HK-2 (cell line): ENCODE data around the gene CSTPP1.
"Not testable (repeated sequence)": the region's sequence is repeated elsewhere in the genome, so short reads cannot be mapped to it uniquely, and the experiment has no call there.

Experiments
- DNase-seq: peaks from one replicate; pipeline ENCODE4 v3.0.0-alpha.2; 2018; ENCODE audit not compliant: unreplicated experiment

Gene CSTPP1

DNA sequence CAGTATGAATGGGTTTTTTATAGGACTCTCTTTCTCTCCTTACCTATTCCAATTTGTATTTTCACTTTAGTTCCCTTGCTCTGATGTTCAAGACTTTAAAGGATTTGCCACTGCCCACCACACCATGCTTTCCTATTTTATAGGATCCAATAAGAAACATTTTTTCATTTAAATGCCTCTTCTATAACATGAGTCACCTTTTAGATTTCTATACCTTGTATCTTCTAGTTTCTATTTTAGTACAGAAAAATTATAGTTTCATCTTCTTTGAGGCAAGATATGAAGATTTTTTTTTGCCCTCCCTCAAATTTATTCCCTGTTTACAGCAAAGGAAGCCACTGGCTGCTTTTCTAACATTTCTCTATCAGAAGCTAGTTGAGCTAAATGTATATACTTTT, 163.4 kb downstream of the CSTPP1 start:
- DNase-seq: no peak

DNA sequence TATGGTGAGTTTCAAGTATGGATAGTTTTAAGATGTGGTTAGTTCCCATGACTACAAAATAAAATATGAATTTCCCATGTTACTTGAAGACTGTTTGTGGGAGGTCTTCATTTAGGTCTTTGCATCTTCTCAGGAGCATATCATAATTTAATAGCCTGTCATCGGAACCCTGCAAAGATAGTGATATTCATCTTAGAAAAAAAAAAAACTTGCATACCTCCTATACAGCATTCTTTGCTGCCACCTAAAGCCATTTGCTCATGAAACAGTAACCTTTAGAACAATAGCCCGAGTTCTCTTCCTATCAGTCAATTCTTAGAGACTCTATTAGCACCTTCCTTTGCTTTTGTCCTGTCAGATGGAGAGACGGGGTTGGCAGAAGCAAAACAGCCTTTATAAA, 164.8 kb downstream of the CSTPP1 start:
- no peak for DNase-seq

DNA sequence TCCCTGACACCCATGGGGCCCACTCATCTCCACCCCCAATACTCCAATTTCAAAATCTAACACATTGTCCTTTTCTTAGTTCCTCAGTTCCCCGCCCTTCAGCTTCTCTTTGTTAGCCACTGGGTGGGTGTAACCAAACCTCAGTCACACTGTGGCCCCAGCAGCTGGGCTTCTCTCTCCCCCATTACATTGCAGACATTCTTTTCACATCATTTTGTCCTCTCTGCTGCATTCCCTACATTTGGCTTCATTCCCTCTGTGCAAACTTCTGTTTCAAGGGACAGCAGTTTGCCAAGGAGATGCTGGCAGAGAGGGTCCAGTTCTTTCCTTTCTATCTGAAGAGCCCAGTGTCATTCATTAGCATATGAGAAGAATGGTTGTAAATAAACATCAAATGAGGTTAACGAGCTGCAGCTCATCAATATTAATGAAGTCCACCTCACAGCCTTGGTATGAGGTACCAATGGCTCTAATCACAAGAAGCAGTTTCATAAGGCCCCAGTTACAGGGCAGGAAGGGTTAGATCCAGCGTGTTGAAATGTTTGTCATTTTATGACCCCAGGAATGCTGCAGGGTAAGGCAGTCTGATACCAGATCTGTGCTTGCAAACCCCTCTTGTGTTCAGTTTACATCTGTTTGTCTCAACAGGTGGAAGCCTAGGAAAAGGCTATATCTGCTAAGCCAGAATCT, 167.8 kb downstream of the CSTPP1 start:
- no peak for DNase-seq

DNA sequence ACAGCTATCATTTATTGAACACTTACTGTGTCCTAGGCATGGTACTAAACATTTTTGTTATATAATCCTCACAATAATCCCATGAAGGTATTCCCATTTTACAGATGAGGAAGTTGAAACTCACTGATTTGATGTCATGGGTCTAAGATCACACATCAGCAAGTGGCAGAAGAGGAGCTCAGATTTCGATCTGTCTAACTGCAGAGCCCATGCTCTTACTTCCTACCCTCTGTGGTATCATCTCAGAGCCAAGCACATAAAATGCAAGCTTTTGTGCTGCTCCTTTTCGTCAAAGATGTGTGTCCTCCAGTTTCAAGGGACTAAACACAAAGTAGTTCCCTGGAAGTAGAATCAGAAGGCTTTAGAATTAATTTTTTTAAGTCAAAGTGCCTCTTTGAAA, 169.0 kb downstream of the CSTPP1 start:
- no peak for DNase-seq

DNA sequence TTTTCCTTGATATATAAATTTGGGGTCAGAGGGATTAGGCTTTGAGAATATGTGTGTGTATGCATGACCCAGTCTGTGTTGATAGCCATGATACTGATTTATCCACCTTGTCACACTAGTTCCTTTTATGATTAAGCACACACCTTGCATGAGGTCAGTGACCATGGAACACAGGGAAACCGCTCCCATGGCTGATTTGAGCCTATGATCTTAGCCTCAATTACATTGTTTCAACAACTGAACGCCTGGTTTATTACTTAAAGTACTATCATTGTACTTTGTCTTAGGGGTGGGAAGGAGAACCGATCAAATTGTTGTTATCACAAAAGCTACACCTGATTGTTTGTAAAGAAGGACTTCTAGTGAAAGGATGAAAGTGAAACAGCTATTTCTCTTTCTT, 169.4 kb downstream of the CSTPP1 start:
- DNase-seq: no peak

DNA sequence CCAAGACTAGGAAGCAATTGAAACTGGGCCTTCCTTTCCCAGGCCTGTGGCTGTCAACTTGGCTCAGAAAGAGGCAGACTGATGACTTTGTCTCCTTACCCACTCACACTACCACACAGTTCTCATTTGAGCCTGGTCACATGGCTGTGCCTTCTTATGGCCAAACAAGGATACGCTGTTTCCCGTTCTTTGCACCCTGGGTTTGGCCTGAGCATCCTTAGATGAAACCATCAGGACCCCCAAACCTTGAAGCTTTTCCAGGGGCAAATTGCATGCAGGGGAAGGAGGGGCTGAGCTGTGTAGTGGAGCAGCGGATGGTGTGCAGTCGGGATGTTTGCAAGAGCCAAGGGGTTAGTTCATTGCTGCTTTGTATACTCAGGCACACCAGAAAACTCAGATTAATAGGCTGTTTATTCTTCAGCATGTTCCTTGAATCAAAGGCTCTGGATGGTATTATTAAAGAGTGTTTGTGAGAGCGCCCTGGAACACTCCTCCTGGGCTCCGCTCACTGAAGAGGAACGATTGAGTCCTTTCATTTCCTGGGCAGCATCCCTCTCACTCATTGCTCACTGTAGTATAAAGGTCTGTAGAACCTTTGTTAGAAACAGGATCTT, 170.3 kb downstream of the CSTPP1 start:
- DNase-seq: no peak

DNA sequence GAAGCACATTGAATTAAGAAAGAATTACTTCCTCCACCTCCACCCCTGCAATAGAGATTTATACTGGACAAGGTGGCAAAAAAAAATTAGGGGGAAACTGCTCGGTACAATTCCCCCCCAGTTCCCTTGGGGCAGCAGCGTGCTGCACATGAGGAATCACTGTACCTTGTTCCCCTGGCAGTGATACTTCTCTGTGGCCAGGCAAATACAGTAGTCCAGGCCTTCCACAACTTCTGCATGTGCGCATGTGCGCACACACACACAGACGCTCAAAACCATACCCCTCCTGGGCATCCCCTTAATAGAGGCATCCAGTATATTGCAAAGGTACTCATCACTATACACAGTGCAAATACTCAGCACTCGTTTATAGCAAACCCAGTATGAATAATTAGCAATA, 171.2 kb downstream of the CSTPP1 start:
- no peak for DNase-seq

DNA sequence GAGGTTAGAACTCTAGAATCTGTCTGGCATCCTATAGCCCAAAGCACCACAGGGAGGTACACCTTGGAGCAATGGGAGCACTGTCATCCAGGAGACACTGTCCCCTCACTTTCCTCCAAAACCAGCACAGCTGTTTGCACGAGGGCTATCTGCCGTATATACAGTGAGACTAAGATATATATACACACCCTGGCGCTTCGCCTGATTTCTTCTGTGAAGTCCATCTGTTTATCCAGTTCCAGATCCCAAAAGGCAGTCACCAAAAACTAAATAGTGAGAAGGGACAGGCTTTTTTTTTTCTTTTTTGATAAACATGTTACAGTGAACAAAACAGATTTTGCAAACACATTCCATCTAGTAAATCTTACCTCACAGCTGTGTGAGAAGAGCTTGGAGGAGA, 171.7 kb downstream of the CSTPP1 start:
- DNase-seq: no peak

DNA sequence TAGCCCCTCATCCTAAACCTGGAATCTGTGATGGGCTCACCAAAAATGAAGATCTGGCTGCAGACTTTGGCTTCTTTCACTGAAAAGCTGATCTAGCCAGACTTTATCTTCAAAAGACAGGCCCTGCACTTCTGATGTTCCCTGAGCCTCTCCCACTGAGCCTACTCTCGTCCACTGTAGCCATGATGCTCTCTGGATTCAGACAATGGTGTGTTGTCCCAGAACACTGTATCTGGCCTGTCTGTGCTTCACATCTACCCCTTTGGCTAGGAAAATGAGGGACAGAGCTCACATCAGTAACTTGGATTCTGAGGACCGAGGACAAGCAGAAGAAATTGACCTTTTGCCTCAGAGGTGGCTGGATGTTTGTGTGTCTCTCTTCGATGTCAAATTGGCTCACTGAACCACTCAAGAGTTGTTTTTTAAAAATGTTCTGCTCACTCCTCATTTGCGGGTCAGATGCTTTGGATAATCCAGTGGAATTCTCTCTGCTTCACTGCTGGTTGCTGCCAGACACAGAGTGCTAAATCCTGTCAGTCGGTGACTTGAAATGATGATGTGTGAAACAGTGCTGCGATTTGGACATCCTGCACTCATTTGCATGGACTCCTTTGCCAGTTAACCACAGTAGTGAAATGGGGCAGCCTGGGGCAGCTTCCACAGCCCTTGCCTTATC, 172.6 kb downstream of the CSTPP1 start:
- no peak for DNase-seq

DNA sequence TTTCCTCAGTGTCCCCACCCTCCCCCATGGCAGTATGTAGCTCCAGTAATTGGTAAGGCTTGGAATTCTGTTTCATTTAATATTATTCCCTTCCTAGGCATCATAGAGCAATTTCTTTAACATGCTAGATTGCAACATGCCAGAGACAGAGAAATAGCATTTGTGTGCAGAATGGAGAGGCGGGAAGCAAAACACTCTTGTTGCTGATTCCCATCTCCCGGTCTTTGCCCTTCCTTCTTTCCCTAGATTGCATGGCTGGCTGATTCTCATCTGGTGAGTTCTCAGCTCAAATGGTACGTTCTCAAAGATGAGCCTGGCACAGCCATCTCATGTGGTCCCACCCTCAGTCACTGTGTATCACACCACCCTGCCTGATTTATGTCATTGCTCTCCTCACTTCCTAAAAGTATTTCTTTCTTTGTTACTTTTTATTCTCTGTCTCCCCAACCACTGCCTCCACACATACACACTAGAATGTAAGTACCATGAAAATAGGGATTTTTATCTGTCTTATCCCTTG, 173.2 kb downstream of the CSTPP1 start:
- DNase-seq: no peak

DNA sequence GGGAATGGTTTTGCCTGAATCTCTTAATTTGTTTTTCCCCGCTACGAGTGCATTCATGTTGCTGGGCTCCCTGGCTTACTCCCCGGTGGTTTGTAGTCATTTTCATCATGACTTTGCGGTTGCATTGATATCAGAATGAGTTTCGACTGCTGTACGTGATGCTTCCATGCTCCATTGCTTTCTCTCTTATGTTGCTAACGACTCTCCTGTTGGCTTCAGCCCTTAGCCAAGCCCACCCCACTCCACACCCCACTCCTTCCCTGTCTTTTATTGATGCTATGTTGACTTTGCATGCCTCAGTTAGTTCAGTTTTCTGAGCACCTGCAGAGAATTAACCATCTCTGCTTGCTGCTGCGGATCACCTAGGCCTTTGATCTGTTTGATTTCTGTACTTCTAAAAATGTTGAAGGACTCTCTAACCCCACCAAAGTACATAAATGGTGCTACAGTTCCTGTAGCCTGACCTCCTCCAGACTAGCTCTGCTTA, 174.8 kb downstream of the CSTPP1 start:
- no peak for DNase-seq

DNA sequence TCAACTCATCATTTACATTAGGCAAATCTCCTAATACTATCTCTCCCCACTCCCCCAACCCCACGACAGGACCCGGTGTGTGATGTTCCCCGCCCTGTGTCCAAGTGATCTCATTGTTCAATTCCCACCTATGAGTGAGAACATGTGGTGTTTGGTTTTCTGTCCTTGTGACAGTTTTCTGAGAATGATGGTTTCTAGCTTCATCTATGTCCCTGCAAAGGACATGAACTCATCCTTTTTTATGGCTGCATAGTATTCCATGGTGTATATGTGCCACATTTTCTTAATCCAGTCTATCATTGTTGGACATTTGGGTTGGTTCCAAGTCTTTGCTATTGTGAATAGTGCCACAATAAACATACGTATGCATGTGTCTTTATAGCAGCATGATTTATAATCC, 176.4 kb downstream of the CSTPP1 start:
- DNase-seq: not testable (repeated sequence)

DNA sequence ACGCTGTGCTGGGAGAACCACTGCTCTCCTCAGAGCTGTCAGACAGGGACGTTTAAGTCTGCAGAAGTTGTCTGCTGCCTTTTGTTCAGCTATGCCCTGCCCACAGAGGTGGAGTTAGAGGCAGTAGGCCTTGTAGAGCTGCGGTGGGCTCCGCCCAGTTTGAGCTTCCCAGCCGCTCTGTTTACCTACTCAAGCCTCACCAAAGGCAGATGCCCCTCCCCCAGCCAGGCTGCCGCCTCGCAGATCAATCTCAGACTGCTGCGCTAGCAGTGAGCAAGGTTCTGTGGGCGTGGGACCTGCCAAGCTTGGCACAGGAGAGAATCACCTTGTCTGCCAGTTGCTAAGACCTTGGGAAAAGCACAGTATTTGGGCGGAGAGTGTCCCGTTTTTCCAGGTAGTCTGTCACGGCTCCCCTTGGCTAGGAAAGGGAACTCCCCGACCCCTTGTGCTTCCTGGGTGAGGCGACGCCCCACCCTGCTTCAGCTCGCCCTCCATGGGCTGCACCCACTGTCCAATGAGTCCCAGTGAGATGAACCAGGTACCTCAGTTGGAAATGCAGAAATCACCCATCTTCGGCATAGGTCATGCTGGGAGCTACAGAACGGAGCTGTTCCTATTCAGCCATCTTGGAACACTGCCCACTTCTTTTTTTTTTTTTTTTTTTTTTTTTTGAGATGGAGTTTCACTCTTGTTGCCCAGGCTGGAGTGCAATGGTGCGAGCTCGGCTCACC, 182.6 kb downstream of the CSTPP1 start:
- DNase-seq: not testable (repeated sequence)

DNA sequence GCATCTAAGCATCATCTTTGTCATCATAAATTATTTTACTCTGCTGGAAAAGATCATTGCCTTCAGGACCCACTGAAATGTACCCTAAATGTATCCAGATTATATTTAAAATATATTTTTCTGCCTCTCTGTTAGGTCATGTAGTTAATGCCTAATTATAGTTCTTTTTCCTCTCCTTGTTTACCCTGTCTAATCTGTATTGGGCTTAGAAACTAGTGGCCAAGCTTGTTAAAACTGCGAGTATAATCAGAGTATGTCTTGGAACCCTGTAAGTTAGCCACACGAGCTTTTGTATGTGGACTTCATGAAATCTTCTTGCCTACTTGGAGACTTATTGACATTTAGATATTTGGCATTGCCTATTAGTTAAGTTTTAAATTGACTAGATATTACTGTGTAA, 184.5 kb downstream of the CSTPP1 start:
- DNase-seq: no peak

DNA sequence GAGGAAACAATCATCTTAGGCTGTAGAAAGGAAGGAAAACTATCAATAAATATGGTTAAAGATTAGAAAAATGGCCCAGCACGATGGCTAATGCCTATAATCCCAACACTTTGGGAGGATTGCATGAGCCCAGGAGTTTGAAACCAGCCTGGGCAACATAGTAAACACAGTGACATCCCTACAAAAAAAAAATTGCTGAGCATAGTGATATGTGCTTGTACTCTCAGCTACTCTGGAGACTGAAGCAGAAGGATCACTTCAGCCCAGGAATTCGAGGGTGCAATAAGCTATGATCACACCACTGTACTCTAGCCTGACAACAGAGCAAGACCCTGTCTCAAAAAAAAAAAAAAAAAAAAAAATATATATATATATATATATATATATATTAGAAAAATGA, 185.2 kb downstream of the CSTPP1 start:
- no peak for DNase-seq

DNA sequence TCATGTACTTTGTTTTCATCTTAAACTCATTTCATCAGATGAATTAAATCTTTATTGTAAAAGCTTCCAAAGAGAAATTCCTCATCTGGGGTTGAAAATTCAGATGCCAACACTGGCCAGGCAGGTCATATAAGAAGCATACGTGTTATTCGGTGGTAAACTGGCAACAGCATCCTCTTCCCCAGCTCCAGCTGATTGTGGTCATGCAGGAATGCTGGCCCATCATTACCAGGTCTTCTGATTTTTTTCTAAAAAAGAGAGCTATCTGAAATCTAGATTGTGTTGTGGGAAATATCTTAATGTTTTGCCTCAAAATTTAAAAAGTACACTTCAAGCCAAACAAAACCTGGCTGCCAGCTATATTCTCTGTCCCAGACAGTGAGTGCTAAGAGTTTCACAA, 186.5 kb downstream of the CSTPP1 start:
- no peak for DNase-seq

DNA sequence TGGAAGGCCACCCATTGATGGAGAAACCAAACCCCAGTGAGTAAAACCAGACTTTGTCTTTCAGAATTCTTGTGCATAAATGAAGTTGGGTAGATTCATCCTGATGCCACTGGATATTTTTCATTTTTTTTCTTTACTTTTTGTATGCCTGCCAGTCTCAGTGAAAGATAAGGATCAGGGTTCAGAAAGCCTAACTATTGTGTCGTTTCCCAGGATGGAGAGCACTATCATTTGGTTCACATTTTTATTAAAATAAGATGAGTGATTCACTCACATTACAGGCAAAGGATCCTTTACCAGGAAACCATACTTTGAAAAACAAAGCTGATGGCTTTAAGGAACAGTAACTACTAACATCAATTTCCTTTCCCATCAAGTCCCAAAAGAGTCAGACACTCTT, 188.1 kb downstream of the CSTPP1 start:
- DNase-seq: no peak

DNA sequence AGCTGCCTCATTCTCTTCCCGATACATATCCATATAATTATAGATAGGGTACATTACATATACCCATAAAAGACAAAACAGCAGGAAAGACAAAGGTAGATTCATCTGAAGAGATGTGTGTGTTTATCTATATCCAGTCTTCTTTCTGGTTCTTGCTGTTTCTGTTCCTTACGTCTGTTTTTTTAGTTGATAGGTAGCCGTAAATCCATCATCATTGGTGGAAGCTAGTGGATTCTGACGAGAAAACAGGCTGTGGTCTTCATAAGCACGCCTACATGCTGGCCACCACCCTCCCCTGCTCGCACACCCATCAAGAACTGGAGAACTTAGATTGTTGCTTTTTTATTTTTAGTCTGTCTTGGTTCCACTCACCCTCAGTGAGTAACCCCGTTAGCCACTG, 188.5 kb downstream of the CSTPP1 start:
- DNase-seq: no peak

DNA sequence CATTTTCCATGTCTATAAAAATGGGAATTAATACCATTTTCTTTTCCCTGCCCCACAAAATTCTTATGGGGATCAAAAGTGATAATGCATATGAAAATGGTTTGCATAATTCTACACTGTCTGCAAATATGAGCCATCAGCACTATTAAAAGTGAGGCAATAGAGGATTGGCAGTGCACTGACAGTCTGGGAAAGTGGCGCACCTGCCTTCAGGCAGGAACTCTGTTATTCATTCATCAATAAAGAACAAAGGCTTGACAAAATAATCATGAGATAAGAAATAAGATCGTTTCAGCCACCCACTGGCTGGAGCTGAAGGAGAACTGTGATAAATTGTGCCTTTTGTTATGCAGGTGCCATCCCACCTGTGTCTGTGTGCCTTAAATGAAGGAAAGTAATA, 190.7 kb downstream of the CSTPP1 start:
- no peak for DNase-seq

DNA sequence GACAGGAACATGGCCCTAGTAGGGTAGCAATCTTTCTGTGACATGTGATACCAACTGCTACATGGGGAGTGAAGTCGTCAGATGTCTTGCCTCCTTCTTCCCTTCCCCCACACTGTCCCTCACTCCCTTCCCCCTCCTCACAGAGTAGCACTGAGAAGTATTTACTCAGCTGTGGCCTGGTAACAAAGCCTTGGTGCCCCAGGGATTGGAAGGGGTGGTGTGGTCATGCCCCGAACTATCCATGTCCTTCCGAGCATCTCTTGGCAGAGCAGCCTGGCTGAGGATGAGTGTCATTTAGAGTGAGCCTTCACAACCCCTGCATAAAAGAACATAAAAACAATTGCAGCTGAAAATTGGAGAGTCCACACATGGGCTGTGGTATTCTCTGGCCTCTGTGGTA, 194.0 kb downstream of the CSTPP1 start:
- DNase-seq: no peak

DNA sequence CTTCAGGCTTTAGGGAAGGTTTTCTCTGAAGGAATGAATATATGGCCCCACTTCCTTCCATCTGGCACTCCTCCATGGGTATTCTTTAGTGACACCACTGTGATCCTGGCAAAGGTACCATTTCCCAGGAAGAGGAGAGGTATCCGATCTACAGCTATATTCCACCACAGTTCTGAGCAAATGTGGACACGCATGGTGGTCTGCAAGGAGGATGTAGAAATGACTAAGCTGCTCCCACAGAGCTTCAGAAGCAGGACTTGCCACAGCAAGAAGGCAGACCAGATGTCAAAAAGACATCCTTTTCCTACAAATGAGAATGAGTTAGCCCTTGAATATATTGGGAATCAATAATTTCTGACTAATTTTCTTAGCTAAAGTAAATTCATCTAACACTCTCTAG, 194.6 kb downstream of the CSTPP1 start:
- DNase-seq: no peak

DNA sequence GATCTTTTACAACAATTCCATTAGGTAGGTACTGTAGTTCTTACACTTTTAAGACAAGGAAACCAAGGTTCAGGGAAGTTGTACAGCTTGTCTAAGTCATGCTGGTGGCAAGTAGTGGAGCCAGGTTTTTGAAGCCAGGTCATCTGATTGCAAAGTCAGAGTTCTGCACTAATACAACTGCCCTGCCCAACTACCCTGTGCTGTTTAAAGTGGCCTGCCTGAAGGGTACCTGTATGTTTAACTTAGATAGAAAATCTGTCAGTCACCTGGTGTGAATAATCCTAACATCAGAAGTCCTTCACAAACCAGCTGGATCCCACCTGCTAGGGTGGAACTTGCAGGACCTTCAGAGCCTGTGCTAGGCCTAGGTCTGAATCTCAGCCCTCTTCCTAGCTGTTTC, 195.9 kb downstream of the CSTPP1 start:
- DNase-seq: no peak
